GM10266 (cell line): ENCODE results near the gene LRP6.

ENCODE experiments used
- DNase-seq: peaks from one replicate; pipeline ENCODE4 v3.0.0; 2012; ENCODE audit errors: extremely low spot score
- CTCF ChIP-seq: IDR thresholded peaks from 2 replicates; pipeline ENCODE4 v1.5.1; 2012; ENCODE audit warnings: mild to moderate bottlenecking, low read depth; ENCODE audit not compliant: control insufficient read depth, insufficient read depth; ENCODE audit errors: missing control alignments

LRP6 gene

GRCh38 chr12:12275874-12276273 is 9.0 kb upstream of the LRP6 start:
- DNase-seq, result no peak
- no peak for TF ChIP-seq CTCF

GRCh38 chr12:12273291-12273957 is 6.6 kb upstream of the LRP6 start:
- no peak for DNase-seq
- no peak for TF ChIP-seq CTCF

GRCh38 chr12:12272869-12273268 is 6.0 kb upstream of the LRP6 start:
- no peak for DNase-seq
- no peak for TF ChIP-seq CTCF

GRCh38 chr12:12270226-12270625 is 3.4 kb upstream of the LRP6 start:
- TF ChIP-seq CTCF, result no peak
- DNase-seq, result no peak

- DNase-seq, result no peak
- no peak for TF ChIP-seq CTCF
Observed at GRCh38 chr12:12267742-12268200, 927 bp upstream of the LRP6 start.

GRCh38 chr12:12266389-12266872 is 413 bp downstream of the LRP6 start:
- peak; percentile 26 for DNase-seq
- no peak for TF ChIP-seq CTCF

- TF ChIP-seq CTCF, result no peak
- peak; percentile 27 for DNase-seq
Observed at GRCh38 chr12:12265571-12266388, 1.1 kb downstream of the LRP6 start.
